Mesendoderm (in vitro differentiated cells): ENCODE results near the gene RPL27A.

ENCODE experiments used
- DNase-seq: peaks from one replicate; pipeline ENCODE4 v3.0.0; 2013
- H2AK5ac ChIP-seq: 2 replicates; pipeline ENCODE4 v1.6.1; 2013; ENCODE audit warnings: low read length, inconsistent platforms
- H2BK120ac ChIP-seq: 2 replicates; pipeline ENCODE4 v1.6.1; 2013; ENCODE audit warnings: low read depth, mild to moderate bottlenecking, low read length, moderate library complexity, mixed read lengths
- H2BK15ac ChIP-seq: replicated peaks from 2 replicates; pipeline ENCODE4 v1.6.1; 2013; ENCODE audit warnings: low read depth, mild to moderate bottlenecking, moderate library complexity
- H2BK5ac ChIP-seq: 2 replicates; pipeline ENCODE4 v1.6.1; 2013; ENCODE audit warnings: low read length, inconsistent platforms
- H3K18ac ChIP-seq: 2 replicates; pipeline ENCODE4 v1.6.1; 2013; ENCODE audit warnings: mild to moderate bottlenecking, low read length, mixed read lengths
- H3K23ac ChIP-seq: one replicate; pipeline ENCODE4 v1.6.1; 2013; ENCODE audit warnings: low read length
- H3K27ac ChIP-seq: 2 replicates; pipeline ENCODE4 v1.5.1; 2013; ENCODE audit warnings: low read depth, mild to moderate bottlenecking, inconsistent platforms, low read length, moderate library complexity
- H3K27me3 ChIP-seq: 2 replicates; pipeline ENCODE4 v1.6.1; 2013; ENCODE audit warnings: low read length, control low read depth, mild to moderate bottlenecking, inconsistent platforms; ENCODE audit not compliant: insufficient read depth, poor library complexity
- H3K36me3 ChIP-seq: 2 replicates; pipeline ENCODE4 v1.6.1; 2013; ENCODE audit warnings: low read length, inconsistent platforms; ENCODE audit not compliant: control insufficient read depth, insufficient read depth
- H3K4ac ChIP-seq: one replicate; pipeline ENCODE4 v1.6.1; 2013; ENCODE audit warnings: low read depth, mild to moderate bottlenecking, low read length, moderate library complexity
- H3K4me1 ChIP-seq: 2 replicates; pipeline ENCODE4 v1.6.1; 2013; ENCODE audit warnings: low read depth, low read length, inconsistent platforms; ENCODE audit not compliant: control insufficient read depth
- H3K4me2 ChIP-seq: 2 replicates; pipeline ENCODE4 v1.6.1; 2013; ENCODE audit warnings: low read length
- H3K4me3 ChIP-seq: 2 replicates; pipeline ENCODE4 v1.5.1; 2013; ENCODE audit warnings: mild to moderate bottlenecking, low read length
- H3K56ac ChIP-seq: one replicate; pipeline ENCODE4 v1.6.1; 2013; ENCODE audit warnings: low read length
- H3K79me1 ChIP-seq: 2 replicates; pipeline ENCODE4 v1.6.1; 2013; ENCODE audit warnings: low read length, inconsistent platforms
- H3K79me2 ChIP-seq: 2 replicates; pipeline ENCODE4 v1.6.1; 2013; ENCODE audit warnings: mild to moderate bottlenecking, low read length; ENCODE audit not compliant: control insufficient read depth, insufficient read depth
- H3K9ac ChIP-seq: 2 replicates; pipeline ENCODE4 v1.6.1; 2013; ENCODE audit warnings: low read length, inconsistent platforms
- H4K5ac ChIP-seq: one replicate; pipeline ENCODE4 v1.6.1; 2013; ENCODE audit warnings: low read length
- H4K8ac ChIP-seq: one replicate; pipeline ENCODE4 v1.6.1; 2013; ENCODE audit warnings: low read depth, mild to moderate bottlenecking, control low read depth, low read length, moderate library complexity
- WGBS: extraction: QIAGEN DNeasy Blood & Tissue Kit; methylation state at CpG from one replicate; pipeline ENCODE4 v1.1.7; 2013; ENCODE audit warnings: low lambda C conversion rate, missing lambda C conversion rate; ENCODE audit not compliant: insufficient coverage; ENCODE audit errors: extremely low coverage; 5-methylcytosine and 5-hydroxymethylcytosine counted together

The RPL27A gene

GRCh38 chr11:8699903-8700302 is 17.3 kb downstream of the RPL27A start:
- H2BK5ac ChIP-seq = peak overlapping the region; percentile 49
- peak overlapping the region; percentile 83 for H3K56ac ChIP-seq
- H2BK120ac ChIP-seq = peak overlapping the region; percentile 4
- H4K5ac ChIP-seq = no peak overlapping the region
- no peaks in the 10 kb centered on the region for H3K79me2 ChIP-seq
- peaks cover 17% of the 10 kb centered on the region for H3K4me1 ChIP-seq
- peaks cover 2% of the 10 kb centered on the region for H3K36me3 ChIP-seq
- no peak overlapping the region for H3K4me2 ChIP-seq
- no peak overlapping the region for H3K4me3 ChIP-seq
- H3K18ac ChIP-seq = peak overlapping the region; percentile 34
- H3K27me3 ChIP-seq = no peaks in the 10 kb centered on the region
- DNase-seq = peak; percentile 82
- H3K9ac ChIP-seq = peak overlapping the region; percentile 29
- peak overlapping the region; percentile 91 for H3K4ac ChIP-seq
- H2AK5ac ChIP-seq = peak overlapping the region; percentile 13
- H2BK15ac ChIP-seq = no peak overlapping the region
- WGBS = no CpG with 5 or more reads among the region's 3 CpGs
- H3K27ac ChIP-seq = peak overlapping the region; percentile 80
- H3K23ac ChIP-seq = no peak overlapping the region
- H3K79me1 ChIP-seq = no peaks in the 10 kb centered on the region
- peak overlapping the region; percentile 17 for H4K8ac ChIP-seq

- Histone ChIP-seq H4K5ac (no peak overlapping the region), H3K4ac (no peak overlapping the region), H3K9ac (no peak overlapping the region), H3K27me3 (no peaks in the 10 kb centered on the region), H3K18ac (no peak overlapping the region), H3K4me2 (no peak overlapping the region), H3K79me1 (no peaks in the 10 kb centered on the region), H2BK120ac (no peak overlapping the region), H3K79me2 (no peaks in the 10 kb centered on the region), H2BK5ac (no peak overlapping the region), H2BK15ac (no peak overlapping the region), H4K8ac (no peak overlapping the region), H3K4me1 (peaks cover 17% of the 10 kb centered on the region), H3K4me3 (no peak overlapping the region), H3K56ac (no peak overlapping the region), H3K27ac (no peak overlapping the region), H3K36me3 (no peaks in the 10 kb centered on the region), H2AK5ac (no peak overlapping the region), H3K23ac (no peak overlapping the region)
- WGBS = no CpG with 5 or more reads among the region's 10 CpGs
- DNase-seq = no peak
Measured at GRCh38 chr11:8701891-8702597, 19.5 kb downstream of the RPL27A start.

DNA sequence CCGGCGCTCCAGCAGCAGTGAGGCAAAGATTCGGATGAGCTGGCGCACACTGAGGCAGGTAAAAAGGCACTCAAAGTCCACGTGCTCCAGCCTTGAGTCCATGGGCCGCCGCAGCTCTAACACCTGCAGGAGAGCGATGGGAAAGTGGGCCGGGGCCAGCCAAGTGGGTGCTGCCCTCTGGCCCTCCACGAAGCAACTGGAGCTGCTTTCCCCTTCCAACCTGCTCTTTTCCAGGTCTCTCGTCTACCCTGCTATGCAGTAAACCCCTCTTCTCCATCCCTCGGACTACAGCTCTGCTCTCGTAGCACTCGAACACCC is 20.0 kb downstream of the RPL27A start:
- H2AK5ac ChIP-seq = no peak overlapping the region
- H2BK15ac ChIP-seq = no peak overlapping the region
- no CpG with 5 or more reads among the region's 14 CpGs for WGBS
- H3K56ac ChIP-seq = no peak overlapping the region
- H3K4me3 ChIP-seq = no peak overlapping the region
- H3K4me2 ChIP-seq = no peak overlapping the region
- H3K27ac ChIP-seq = no peak overlapping the region
- H3K23ac ChIP-seq = no peak overlapping the region
- no peaks in the 10 kb centered on the region for H3K79me1 ChIP-seq
- H3K18ac ChIP-seq = no peak overlapping the region
- no peak overlapping the region for H3K4ac ChIP-seq
- H3K4me1 ChIP-seq = peaks cover 17% of the 10 kb centered on the region
- no peak for DNase-seq
- no peak overlapping the region for H2BK5ac ChIP-seq
- no peaks in the 10 kb centered on the region for H3K27me3 ChIP-seq
- H3K9ac ChIP-seq = no peak overlapping the region
- no peak overlapping the region for H4K8ac ChIP-seq
- H2BK120ac ChIP-seq = no peak overlapping the region
- H4K5ac ChIP-seq = no peak overlapping the region
- no peaks in the 10 kb centered on the region for H3K79me2 ChIP-seq
- peaks cover 1% of the 10 kb centered on the region for H3K36me3 ChIP-seq

GRCh38 chr11:8704136-8704535 is 21.5 kb downstream of the RPL27A start:
- no CpG with 5 or more reads among the region's 2 CpGs for WGBS
- Histone ChIP-seq H3K4ac (no peak overlapping the region), H3K27ac (no peak overlapping the region), H3K36me3 (peaks cover 1% of the 10 kb centered on the region), H3K9ac (no peak overlapping the region), H2BK15ac (no peak overlapping the region), H3K4me1 (peaks cover 13% of the 10 kb centered on the region), H3K27me3 (no peaks in the 10 kb centered on the region), H4K8ac (no peak overlapping the region), H3K4me2 (no peak overlapping the region), H3K18ac (no peak overlapping the region), H3K79me2 (no peaks in the 10 kb centered on the region), H2BK5ac (no peak overlapping the region), H3K56ac (no peak overlapping the region), H3K23ac (no peak overlapping the region), H2BK120ac (no peak overlapping the region), H3K4me3 (no peak overlapping the region), H3K79me1 (no peaks in the 10 kb centered on the region), H2AK5ac (no peak overlapping the region), H4K5ac (no peak overlapping the region)
- no peak for DNase-seq

GRCh38 chr11:8705146-8705545 is 22.6 kb downstream of the RPL27A start:
- Histone ChIP-seq H2BK5ac (no peak overlapping the region), H3K27ac (no peak overlapping the region), H3K36me3 (peaks cover 1% of the 10 kb centered on the region), H2BK15ac (no peak overlapping the region), H3K4me2 (no peak overlapping the region), H3K4me1 (peaks cover 5% of the 10 kb centered on the region), H3K4ac (no peak overlapping the region), H2AK5ac (no peak overlapping the region), H3K79me2 (no peaks in the 10 kb centered on the region), H3K27me3 (no peaks in the 10 kb centered on the region), H2BK120ac (no peak overlapping the region), H3K79me1 (no peaks in the 10 kb centered on the region), H3K23ac (no peak overlapping the region), H3K4me3 (no peak overlapping the region), H3K9ac (no peak overlapping the region), H4K8ac (no peak overlapping the region), H3K56ac (no peak overlapping the region), H4K5ac (no peak overlapping the region), H3K18ac (no peak overlapping the region)
- WGBS = no CpG with 5 or more reads among the region's 5 CpGs
- DNase-seq = no peak
